Measurements from ENCODE around the gene C1orf210. TPM values are rescaled to one million over a fixed set of nuclear protein-coding genes. Genes with fewer than 3 reads are reported as not detected.

The C1orf210 gene
- total RNA-seq, 1 donor from 2014 or later: not detected

DNA sequence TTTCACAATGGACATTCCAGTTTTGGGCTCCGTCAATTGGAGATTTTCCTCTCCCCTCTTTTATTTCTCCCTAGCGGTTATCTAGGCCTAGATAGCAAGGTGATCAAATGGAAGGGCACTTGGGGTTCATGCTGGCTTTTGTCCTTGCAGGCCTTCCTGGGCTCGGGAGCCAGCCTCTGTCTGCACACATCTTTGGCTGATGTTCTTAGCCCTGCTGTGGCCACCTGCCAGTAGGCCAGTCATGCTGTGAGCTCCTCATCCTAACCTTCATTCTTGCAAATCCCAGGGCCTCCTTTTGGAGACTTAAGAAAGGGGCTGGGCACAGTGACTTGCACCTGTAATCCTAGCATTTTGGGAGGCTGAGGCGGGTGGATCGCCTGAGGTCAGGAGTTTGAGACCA, 28.9 kb upstream of the C1orf210 start:
- DNase-seq: peak; percentile 20
- ATAC-seq (ENCODE audit: poor library complexity): no peak
- intact Hi-C loops (cut with DNase I): no loop called here

DNA sequence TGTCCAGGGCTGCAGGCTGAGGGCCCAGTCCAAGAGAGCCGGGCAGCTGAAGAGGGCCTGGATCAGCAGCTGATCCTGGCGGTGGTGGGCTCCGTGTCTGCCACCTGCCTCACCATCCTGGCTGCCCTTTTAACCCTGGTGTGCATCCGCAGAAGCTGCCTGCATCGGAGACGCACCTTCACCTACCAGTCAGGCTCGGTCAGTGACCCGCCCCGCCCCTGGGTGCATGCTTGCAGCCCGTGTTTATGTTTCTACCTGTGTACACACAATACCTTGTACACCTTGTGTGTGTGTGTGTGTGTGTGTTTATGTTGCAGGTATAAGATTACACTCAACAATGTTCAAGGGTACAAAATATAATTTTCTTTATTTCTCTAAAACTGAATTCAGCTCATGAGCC, 28.4 kb upstream of the C1orf210 start:
- DNase-seq: peak; percentile 31
- ATAC-seq (ENCODE audit: poor library complexity): no peak
- intact Hi-C loops (cut with DNase I): no loop called here

DNA sequence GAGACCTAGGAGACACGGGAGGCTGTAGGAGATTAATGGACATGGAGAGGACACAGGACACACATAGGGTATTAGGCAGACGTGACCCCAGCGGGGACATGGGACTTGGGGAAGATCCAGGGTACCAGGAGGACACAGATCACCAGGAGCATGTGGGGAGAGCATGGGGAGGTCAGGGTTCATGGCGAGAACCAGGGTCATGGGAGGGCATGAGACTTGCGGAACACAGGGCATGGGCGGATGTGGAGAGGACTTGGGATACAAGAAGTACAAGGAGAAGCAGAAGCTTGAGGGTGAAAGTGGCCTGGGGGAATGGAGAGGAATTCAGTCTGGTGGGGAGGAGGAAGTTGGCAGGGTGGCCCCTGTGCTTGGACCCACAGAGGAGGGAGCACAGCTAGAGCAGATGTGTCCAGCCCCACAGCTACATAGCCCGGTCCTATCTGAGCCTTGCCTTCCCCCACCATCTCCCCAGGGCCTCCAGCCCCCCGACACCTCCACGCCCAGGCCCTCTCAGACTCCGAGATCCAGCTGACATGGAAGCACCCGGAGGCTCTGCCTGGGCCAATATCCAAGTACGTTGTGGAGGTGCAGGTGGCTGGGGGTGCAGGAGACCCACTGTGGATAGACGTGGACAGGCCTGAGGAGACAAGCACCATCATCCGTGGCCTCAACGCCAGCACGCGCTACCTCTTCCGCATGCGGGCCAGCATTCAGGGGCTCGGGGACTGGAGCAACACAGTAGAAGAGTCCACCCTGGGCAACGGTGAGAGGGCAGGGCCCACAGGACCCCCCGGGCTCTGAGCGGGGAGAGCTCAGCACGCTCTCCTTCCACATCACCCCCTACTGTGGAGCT, 27.5 kb upstream of the C1orf210 start:
- no peak for ATAC-seq (ENCODE audit: poor library complexity)
- intact Hi-C loops (cut with DNase I): no loop called here

DNA sequence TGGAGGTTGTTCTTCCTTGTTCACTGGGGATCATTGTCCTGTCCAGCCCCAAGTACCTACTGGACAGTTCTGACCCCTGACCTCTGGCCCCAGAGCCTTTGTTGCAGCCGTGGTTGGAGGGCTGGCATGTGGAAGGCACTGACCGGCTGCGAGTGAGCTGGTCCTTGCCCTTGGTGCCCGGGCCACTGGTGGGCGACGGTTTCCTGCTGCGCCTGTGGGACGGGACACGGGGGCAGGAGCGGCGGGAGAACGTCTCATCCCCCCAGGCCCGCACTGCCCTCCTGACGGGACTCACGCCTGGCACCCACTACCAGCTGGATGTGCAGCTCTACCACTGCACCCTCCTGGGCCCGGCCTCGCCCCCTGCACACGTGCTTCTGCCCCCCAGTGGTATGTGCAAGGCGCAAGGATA, 26.8 kb upstream of the C1orf210 start:
- intact Hi-C loops (cut with DNase I): no loop called here
- no peak for ATAC-seq (ENCODE audit: poor library complexity)
- peak; percentile 34 for DNase-seq

More for the DNA sequence above, 27.5 kb upstream of the C1orf210 start:
- peak; percentile 35 for DNase-seq

DNA sequence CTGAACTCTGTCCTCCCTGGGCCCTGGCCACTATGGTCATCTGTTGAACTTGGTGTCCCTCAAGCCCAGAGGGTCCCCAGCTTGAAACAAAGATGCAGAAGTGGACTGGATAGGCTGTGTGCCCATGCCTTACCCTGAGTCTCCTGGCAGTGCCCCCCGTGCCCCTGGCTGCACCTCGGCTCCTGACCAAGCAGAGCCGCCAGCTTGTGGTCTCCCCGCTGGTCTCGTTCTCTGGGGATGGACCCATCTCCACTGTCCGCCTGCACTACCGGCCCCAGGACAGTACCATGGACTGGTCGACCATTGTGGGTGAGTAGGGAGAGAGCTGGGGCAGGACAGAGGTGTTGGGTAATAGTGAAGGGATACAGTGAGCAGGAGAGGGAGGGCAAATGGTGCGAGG, 26.1 kb upstream of the C1orf210 start:
- DNase-seq: peak; percentile 37
- no peak for ATAC-seq (ENCODE audit: poor library complexity)
- intact Hi-C loops (cut with DNase I): no loop called here

DNA sequence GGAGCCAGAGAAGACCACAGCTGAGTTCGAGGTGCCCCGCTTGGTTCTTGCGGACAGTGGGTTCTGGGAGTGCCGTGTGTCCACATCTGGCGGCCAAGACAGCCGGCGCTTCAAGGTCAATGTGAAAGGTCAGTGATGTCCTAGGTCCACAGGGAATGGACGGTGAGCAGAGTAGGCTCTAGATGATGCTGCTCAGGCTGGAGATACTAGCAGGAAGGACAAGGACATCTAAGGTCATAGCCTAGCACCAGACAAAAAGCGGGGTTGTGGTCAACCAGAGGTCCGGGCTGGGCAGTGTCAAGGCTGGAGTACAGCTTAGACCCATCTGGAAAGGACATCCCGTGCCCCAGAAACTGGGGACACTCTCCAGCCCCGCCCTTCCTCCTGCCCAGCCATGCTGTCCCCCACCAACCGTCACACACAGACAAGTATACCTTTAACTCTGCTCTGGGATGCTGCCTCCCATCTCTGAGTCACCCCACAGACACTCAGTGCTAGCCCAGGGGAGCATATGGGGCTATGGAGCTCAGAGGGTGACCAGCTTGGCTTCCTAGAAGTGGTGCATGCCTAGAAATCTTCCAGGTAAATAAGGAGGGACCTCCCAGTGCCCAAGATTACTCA, 24.1 kb upstream of the C1orf210 start:
- DNase-seq: peak; percentile 33
- no peak for ATAC-seq (ENCODE audit: poor library complexity)
- intact Hi-C loops (cut with DNase I): no loop called here

DNA sequence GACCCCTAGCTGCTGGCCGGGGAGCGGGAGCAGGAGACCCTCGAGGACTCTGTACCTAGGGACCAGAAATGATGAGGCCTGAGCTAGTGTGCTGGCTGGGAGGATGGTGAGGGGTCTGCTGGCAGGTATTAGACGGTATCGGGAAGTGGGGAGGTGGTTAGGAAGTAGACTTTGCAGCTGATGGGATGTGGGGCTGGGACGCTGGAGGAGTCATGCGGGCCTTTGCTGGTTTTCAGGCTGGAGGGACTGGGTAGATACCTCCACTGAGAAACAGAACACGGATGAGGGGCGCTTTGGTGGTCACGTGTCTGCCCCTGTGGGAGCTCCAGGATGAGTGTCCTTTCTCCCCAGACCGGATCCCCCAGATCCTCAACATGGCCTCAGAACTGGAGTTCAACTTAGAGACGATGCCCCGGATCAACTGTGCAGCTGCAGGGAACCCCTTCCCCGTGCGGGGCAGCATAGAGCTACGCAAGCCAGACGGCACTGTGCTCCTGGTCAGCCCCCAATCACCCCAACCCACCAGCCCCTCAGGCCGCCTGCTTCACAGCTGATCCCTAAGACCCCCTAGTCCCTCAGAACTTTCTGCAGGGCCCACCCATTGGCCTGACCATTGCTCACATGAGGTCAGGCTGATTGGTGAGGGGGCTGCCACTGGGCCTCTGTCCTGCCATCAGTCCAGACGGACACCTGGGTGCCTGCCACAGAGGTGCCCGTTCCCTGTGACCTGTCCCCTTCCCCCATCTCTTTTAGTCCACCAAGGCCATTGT, 23.4 kb upstream of the C1orf210 start:
- intact Hi-C loops (cut with DNase I): no loop called here
- ATAC-seq (ENCODE audit: poor library complexity) (no peak), DNase-seq (peak; percentile 22)

DNA sequence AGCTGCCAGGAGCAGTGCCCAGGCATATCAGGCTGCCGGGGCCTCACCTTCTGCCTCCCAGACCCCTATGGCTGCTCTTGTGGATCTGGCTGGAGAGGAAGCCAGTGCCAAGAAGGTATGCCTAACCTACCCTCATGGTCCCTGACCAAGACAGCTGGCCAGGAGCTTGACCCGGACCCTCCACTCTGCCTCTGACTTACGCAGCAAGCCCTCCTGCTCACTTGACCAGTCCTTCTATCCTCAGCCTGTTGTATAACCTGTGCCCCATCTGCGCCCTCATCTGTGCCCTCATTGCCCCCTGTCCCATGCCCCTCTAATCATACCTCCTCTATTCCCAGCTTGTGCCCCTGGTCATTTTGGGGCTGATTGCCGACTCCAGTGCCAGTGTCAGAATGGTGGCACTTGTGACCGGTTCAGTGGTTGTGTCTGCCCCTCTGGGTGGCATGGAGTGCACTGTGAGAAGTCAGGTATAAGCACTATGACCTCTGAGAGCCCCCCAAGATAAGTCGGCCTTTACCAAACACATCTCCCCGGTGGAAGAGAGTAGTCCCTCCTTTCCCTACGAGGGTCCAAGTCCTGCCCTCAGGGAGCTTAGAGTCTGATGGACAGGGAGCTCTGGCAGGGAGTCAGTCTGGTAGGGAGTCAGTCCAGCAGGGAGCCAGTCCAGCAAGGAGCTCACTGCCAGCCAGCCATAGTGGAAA, 22.2 kb upstream of the C1orf210 start:
- intact Hi-C loops (cut with DNase I): no loop called here
- DNase-seq (peak; percentile 24), ATAC-seq (ENCODE audit: poor library complexity) (no peak)

DNA sequence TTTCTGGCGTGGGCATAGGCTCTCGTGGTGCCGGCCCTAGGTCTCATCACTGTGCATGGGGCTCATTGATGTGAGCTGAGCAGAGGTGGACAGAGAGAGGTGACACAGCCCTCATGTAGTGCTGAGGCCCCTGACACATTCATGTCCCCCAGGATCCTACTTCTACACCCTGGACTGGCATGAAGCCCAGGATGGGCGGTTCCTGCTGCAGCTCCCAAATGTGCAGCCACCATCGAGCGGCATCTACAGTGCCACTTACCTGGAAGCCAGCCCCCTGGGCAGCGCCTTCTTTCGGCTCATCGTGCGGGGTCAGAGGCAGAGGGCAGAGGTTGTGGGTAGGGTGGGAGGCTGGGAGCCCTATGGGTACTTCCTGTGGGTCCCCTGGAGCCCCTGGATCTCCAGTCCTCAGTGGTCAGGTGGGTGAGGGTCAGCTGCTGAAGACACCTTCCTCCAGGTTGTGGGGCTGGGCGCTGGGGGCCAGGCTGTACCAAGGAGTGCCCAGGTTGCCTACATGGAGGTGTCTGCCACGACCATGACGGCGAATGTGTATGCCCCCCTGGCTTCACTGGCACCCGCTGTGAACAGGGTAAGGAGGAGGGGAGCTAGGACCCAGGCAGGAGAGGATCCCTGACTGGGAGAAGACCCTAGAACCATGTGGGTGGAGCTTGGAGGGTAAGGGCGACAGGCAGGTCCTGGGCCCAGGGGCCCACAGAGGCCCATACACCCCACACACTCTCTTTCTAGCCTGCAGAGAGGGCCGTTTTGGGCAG, 21.5 kb upstream of the C1orf210 start:
- no peak for ATAC-seq (ENCODE audit: poor library complexity)
- DNase-seq: no peak
- intact Hi-C loops (cut with DNase I): no loop called here

DNA sequence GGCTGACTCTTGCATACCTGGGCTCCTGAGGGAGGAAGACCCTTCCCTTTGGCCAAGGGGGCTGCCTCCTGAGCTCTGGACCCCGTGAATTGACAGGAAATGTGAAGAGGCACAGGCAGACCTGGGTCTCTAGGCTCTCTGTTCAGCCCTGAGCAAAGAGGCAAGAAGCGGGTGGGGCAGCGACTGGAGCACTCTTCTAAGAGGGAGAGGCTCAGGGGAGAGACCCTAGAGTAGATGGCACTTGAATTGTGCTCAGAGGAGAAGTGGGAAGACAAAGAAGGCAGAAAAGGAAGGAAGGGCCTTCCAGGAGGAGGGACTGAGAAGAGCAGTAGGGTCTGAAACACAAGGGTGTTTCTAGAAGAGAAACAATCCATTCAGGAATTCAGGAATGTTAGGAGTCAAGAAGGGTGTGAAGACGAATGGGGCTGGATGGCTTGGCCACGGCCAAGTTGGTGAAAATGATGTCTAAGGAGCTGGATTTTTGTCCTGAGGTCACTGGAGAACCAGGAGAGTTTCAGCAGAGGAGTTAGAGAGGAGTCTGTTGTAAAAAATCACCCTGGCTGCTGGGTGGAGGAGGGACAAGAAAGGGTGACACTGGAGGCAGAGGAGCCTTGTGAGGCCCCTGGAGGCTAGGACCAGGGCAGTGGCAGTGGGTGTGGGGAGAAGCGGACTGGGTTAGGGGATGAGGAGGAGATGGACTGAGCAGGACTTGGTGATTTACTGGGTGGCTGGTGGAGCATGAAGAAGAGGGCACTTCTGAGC, 20.7 kb upstream of the C1orf210 start:
- DNase-seq (no peak), ATAC-seq (ENCODE audit: poor library complexity) (no peak)
- intact Hi-C loops (cut with DNase I): no loop called here

DNA sequence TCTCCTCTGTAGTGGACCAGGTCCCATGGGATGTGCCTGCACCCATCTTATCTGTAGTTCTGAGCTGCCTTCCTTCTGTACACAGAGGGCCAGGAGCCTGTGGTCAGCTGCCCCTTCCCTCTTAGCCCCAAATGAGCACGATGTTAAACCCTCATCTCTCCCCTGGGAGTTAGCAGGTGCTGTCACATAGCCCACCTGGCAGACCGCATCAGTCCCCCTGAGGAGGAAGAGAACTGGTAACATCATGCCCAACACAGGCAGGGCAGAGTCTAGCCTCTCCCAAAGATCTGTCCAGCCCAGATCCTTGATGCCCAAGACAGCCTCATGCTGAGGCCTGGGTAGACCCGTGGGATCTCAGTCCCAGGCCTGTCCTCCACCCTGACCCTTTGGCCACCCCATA, 20.1 kb upstream of the C1orf210 start:
- intact Hi-C loops (cut with DNase I): no loop called here
- DNase-seq (no peak), ATAC-seq (ENCODE audit: poor library complexity) (no peak)

DNA sequence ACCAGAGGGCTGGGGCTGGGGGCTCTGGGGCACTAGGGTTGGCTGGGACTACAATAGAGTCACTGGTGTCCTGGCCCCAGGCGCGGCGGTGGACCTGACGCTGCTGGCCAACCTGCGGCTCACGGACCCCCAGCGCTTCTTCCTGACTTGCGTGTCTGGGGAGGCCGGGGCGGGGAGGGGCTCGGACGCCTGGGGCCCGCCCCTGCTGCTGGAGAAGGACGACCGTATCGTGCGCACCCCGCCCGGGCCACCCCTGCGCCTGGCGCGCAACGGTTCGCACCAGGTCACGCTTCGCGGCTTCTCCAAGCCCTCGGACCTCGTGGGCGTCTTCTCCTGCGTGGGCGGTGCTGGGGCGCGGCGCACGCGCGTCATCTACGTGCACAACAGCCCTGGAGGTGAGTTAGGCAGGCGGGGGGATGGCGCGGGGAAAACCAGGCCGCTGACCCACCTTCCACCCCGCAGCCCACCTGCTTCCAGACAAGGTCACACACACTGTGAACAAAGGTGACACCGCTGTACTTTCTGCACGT, 19.5 kb upstream of the C1orf210 start:
- intact Hi-C loops (cut with DNase I): no loop called here
- ATAC-seq (ENCODE audit: poor library complexity) (no peak), DNase-seq (no peak)

DNA sequence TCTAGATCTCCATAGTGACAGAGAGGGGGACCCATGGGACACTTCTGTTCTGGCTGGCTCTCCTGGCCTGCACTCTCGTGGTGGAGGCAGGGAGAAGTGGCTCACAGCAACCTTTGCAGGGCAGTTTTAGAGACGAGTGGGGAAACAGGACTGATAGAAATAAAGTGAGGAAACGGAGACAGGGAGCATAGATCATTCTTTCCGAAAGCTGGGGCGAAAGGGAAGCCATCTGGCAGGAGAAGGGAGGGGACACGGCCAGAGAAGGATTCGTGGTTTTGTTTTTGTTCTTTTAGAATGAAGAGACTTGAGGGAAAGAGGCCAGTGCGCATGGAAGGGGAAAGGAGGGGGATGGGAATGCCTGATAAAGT, 18.9 kb upstream of the C1orf210 start:
- intact Hi-C loops (cut with DNase I): no loop called here
- no peak for DNase-seq
- ATAC-seq (ENCODE audit: poor library complexity): no peak

DNA sequence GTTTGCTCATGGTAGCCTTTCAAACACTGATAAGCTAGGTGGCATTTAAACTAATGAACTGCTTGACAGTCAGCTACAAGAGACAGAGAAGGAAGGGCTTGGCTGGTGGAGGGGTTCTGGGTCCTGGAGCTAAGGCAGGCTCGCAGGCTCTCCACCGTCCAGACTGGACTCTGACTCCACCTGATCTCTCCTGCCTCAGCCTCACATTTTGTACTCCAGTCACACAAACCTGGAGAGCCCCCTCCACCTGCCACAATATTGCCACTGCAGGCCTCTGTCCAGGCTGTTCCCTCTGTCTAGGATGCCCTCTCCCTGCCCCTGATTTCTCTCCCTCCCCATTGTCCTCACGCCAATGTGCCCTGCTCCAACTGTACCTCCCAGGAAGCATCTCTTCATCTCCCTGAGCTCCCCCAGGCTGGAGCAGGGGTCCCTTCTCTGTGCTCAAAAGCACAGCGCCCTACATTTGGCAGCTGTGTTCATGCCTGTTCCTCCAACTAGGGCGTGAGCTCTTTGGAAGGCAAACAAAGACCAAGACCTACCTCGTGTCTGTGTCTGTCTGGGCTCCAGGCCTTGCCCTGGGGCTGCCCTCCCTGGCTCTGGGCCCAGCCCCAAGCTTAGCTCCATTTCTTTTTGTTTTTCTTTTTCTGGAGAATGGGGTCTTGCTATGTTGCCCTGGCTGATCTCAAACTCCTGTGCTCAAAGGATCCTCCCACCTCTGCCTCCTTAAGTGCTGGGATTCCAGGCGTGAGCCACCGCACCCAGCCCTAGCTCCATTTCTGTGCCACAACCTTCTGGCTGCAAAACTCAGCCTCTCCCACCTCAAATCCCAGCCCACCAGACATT, 18.3 kb upstream of the C1orf210 start:
- intact Hi-C loops (cut with DNase I): loop anchor here (2.0 kb wide), 1 partner anchor 23 kb away; no protein-coding TSS in a partner anchor
- DNase-seq (no peak), ATAC-seq (ENCODE audit: poor library complexity) (no peak)

DNA sequence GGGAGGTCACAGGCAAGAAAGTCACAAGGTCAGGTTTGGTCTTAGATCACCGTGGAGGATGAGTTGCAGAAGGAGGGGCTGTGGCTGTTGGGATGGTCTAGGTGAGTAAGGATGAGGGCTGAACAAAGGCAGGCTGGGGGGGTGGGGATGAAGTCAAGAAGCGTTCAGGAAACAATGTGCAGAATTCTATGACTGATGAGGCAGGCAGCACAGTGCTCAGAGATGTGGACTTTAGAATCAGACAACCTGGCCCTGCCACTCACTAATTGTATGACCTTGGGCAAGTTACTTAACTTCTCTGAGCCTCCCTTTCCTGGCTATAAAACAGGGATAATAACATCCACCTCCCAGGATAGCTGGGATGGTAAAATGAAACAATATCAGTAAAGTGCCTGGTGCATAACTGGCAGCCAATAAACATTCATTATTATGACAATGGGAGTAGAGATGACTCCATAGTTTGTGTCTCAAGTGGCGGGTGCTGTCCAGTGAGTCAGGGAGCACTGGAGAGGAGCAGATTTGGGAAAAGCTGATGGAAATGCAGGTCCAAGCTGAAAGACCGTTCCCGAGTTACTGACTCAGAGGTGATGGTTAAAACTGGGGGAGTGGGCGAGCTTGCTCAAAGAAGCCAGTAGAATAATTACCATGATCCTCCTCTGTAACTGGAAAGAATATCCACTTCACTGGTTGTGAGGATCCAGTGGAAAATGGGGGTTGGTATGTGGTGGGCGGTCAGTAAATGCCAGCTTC, 17.5 kb upstream of the C1orf210 start:
- intact Hi-C loops (cut with DNase I): loop anchor here (2.0 kb wide), 1 partner anchor 24 kb away; no protein-coding TSS in a partner anchor
- peak; percentile 1 for DNase-seq
- ATAC-seq (ENCODE audit: poor library complexity): no peak

DNA sequence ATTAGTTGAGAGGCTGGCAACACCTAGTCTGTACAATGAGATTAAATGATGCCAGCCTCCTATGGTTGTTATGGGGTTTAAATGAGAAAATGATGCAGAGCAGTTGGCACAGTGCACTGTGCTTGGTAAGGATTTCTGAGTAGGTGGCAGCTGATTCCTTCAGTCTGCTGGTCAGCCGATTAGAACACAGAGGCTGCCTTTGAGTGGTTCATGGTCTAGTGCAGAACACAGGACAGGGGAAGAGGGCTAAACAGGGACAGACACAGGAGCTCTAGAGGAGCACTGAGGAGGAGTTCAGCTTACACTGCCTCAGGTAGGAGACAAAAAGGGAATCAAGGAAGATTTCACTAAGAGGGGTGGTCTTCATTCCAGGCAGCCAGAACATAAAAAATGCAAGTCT, 16.8 kb upstream of the C1orf210 start:
- peak; percentile 31 for ATAC-seq (ENCODE audit: poor library complexity)
- intact Hi-C loops (cut with DNase I): loop anchor here (2.0 kb wide), 1 partner anchor 25 kb away; no protein-coding TSS in a partner anchor
- no peak for DNase-seq

Data from Right ventricle myocardium superior (tissue), 1 donor.